ENCODE results near the gene AOX1. TPM values are rescaled to one million over a fixed set of nuclear protein-coding genes. Genes with fewer than 3 reads are reported as not detected.
"Not testable (repeated sequence)": the region's sequence is repeated elsewhere in the genome, so short reads cannot be mapped to it uniquely, and the experiment has no call there.

AOX1 gene
- total and polyA plus RNA-seq, 8 donors, result 6.4 to 303 (median 10.6) TPM

- Histone ChIP-seq H3K9me3 (no peaks in the 10 kb centered on the region), H3K27ac (no peak overlapping the region), H3K27me3 (no peaks in the 10 kb centered on the region), H3K4me3 (no peak overlapping the region), H3K4me1 (no peaks in the 10 kb centered on the region), H3K36me3 (peaks cover 0 to 15% (median 6%) of the 10 kb centered on the region in 4 donors)
- no peak for DNase-seq
- no peak for TF ChIP-seq CTCF (IDR thresholded peaks at IDR 0.05)
- TF ChIP-seq POLR2A (IDR thresholded peaks at IDR 0.05), result no peak
- no peak for TF ChIP-seq POLR2AphosphoS5 (IDR thresholded peaks at IDR 0.05)
- no peak for TF ChIP-seq EP300 (IDR thresholded peaks at IDR 0.05)
- WGBS, 5 donors, result 81 to 89% (median 87%) methylated on average over 9 of the region's 9 CpGs
- intact Hi-C loops (cut with DNase I; ENCODE audit: low total_unique reads), result no loop called here
Observed at GRCh38 chr2:200637901-200638300, 52.1 kb downstream of the AOX1 start.

- Histone ChIP-seq H3K27me3 (no peaks in the 10 kb centered on the region), H3K9me3 (no peaks in the 10 kb centered on the region), H3K27ac (no peak overlapping the region), H3K4me1 (no peaks in the 10 kb centered on the region), H3K36me3 (peaks cover 0 to 27% (median 10%) of the 10 kb centered on the region in 4 donors), H3K4me3 (no peak overlapping the region)
- 93 to 97% (median 95%) methylated on average over 3 of the region's 3 CpGs for WGBS, 5 donors
- intact Hi-C loops (cut with DNase I; ENCODE audit: low total_unique reads), result no loop called here
- no peak for DNase-seq
- TF ChIP-seq POLR2A (IDR thresholded peaks at IDR 0.05) (no peak), CTCF (IDR thresholded peaks at IDR 0.05) (no peak), POLR2AphosphoS5 (IDR thresholded peaks at IDR 0.05) (no peak), EP300 (IDR thresholded peaks at IDR 0.05) (no peak)
Observed at GRCh38 chr2:200640176-200640575, 54.4 kb downstream of the AOX1 start.

GRCh38 chr2:200640901-200641300 lies 55.1 kb downstream of the AOX1 start:
- H3K4me1 ChIP-seq, result no peaks in the 10 kb centered on the region
- intact Hi-C loops (cut with DNase I; ENCODE audit: low total_unique reads), result no loop called here
- TF ChIP-seq CTCF (IDR thresholded peaks at IDR 0.05) (no peak), EP300 (IDR thresholded peaks at IDR 0.05) (no peak), POLR2A (IDR thresholded peaks at IDR 0.05) (no peak), POLR2AphosphoS5 (IDR thresholded peaks at IDR 0.05) (no peak)
- H3K36me3 ChIP-seq, result peaks cover 0 to 27% (median 10%) of the 10 kb centered on the region in 4 donors
- no peaks in the 10 kb centered on the region for H3K9me3 ChIP-seq
- 88 to 97% (median 93%) methylated on average over 7 of the region's 7 CpGs for WGBS, 5 donors
- peak in 1 of 2 donors; percentile 48 for DNase-seq
- H3K27me3 ChIP-seq, result no peaks in the 10 kb centered on the region
- no peak overlapping the region for H3K27ac ChIP-seq
- H3K4me3 ChIP-seq, result no peak overlapping the region

GRCh38 chr2:200648518-200649281 lies 62.9 kb downstream of the AOX1 start:
- H3K4me3 ChIP-seq; H3K4me1 ChIP-seq; H3K27me3 ChIP-seq; intact Hi-C loops (cut with DNase I; ENCODE audit: low total_unique reads); H3K27ac ChIP-seq; H3K9me3 ChIP-seq: not testable (repeated sequence)
- WGBS, 5 donors, result 84 to 97% (median 93%) methylated on average over 3 of the region's 3 CpGs
- peaks cover 0 to 37% (median 7%) of the 10 kb centered on the region in 4 donors for H3K36me3 ChIP-seq
- DNase-seq, result peak in 1 of 2 donors; percentile 36

- no peak overlapping the region for H3K27ac ChIP-seq
- intact Hi-C loops (cut with DNase I; ENCODE audit: low total_unique reads), result no loop called here
- H3K27me3 ChIP-seq, result no peaks in the 10 kb centered on the region
- 61 to 82% (median 75%) methylated on average over 3 of the region's 3 CpGs for WGBS, 5 donors
- TF ChIP-seq CTCF (IDR thresholded peaks at IDR 0.05), result no peak
- TF ChIP-seq POLR2A (IDR thresholded peaks at IDR 0.05), result no peak
- TF ChIP-seq EP300 (IDR thresholded peaks at IDR 0.05), result no peak
- TF ChIP-seq POLR2AphosphoS5 (IDR thresholded peaks at IDR 0.05), result no peak
- no peaks in the 10 kb centered on the region for H3K9me3 ChIP-seq
- H3K4me1 ChIP-seq, result peaks cover 0 to 5% (median 0%) of the 10 kb centered on the region in 4 donors
- peaks cover 0 to 28% (median 3%) of the 10 kb centered on the region in 4 donors for H3K36me3 ChIP-seq
- H3K4me3 ChIP-seq, result no peak overlapping the region
- DNase-seq, result no peak
Observed at GRCh38 chr2:200649724-200650123, 63.9 kb downstream of the AOX1 start.
